CD4-positive, alpha-beta T cell treated with Interferon alpha-2 for 1 hour (primary cell): ENCODE measurements around the gene ZNF786.
A peak's percentile ranks its signal among the peaks of the same experiment; 100 is the strongest.

Experiments
- DNase-seq, 2 donors: peaks; one replicate each; pipeline ENCODE4 v3.0.0-alpha.2; 2020 to 2022

ZNF786 gene

GRCh38 chr7:149028346-149029109, 62.0 kb downstream of the ZNF786 start, which contains the start of gene PDIA4:
Gene PDIA4, minus strand, starts transcription at chr7:149028505. Its CDS starts 97 bp downstream, at chr7:149028408.
- DNase-seq, result peak; percentile 99

DNA sequence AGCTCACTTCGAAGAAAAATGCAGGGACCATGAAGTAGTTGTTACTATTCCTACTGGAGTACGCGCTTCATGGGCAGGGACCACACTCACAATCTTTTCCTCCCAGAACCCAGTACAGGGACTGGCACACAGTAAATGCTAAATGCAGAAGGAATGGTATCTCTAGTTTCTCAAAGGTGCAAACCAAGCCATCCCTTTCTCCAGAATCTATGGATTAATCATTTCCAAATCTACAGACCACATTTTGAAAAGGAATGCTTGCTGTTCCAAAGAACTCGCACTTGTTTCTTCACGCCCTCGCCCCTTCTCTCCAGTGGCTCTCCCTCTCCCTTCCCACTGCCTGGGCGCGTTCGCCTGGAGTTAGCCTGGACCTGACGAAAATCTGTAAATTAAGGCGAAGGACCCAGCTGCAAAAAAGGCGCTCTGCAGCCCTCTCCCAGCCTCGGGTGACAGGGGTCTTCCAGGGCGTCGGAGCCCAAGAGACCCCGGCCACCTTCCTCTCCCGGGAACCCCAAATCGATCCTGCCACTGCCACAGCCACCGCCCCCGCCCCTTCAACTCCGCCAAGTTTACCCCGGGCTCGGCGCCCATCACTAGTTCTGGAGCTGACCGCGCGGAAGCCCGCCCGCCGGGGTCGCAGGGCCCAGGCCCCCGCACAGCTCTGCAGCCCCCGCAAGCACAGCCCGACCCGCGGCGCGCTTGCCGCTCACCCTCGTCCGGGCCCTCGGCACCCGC, 62.7 kb downstream of the ZNF786 start:
- no peak for DNase-seq

GRCh38 chr7:149027055-149027454, 63.5 kb downstream of the ZNF786 start:
- peak in 1 of 2 donors; percentile 12 for DNase-seq

GRCh38 chr7:149023662-149024061, 66.9 kb downstream of the ZNF786 start:
- DNase-seq, result no peak

DNA sequence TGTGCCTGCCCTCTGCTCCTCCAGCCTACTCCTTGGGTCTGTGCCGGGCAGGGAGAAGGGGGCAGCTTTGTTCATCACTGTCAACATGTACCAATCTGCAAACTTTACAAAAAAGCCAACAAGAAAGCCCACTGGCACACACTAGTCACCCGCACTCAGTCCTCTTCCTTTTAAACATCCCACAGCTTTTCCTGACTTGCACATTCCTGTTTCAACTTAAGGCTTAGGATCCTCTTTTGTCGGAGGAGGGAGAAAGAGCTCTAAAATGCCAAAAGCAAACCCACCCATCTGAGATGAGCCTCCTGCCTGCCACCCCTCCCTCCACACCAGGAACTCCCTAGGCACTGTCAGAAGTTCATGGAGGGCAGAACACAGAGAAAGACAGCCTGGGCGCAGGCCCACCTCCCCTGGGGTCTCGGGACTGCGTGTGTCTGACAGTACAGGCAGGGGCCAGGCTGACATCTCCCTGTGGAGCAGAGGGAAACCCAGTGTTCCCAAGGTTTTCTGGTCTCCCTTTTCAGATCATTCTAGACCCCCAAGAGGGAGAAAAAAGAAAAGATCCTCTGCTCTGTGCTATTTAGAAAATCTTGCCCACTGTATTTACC, 67.7 kb downstream of the ZNF786 start:
- no peak for DNase-seq

GRCh38 chr7:149021725-149022062, 68.8 kb downstream of the ZNF786 start:
- no peak for DNase-seq

GRCh38 chr7:149020483-149020882, 70.0 kb downstream of the ZNF786 start:
- DNase-seq, result no peak
